Esophagus muscularis mucosa (tissue), 4 donors: ENCODE results near the gene EIF2S3. TPM values are rescaled to one million over a fixed set of nuclear protein-coding genes. Genes with fewer than 3 reads are reported as not detected.

ENCODE experiments used
- DNase-seq: peaks from one replicate; pipeline ENCODE4 v3.0.0-alpha.2; 2017; ENCODE audit errors: extremely low spot score
- H3K27ac ChIP-seq, 4 donors: fragments of 200-600 bp; sonication (generic); replicated peaks in 1 of 4; 1 replicate in 3 of 4; 2 replicates in 1 of 4; pipeline ENCODE4 v1.5.1; 2016 to 2019; ENCODE audit warnings: mild to moderate bottlenecking in 1 of 4
- H3K27me3 ChIP-seq, 4 donors: fragments of 200-600 bp; sonication (generic); one replicate each; pipeline versions ENCODE4 v1.5.1 to v1.6.0; 2016 to 2019
- H3K36me3 ChIP-seq, 4 donors: fragments of 200-600 bp; sonication (generic); one replicate each; pipeline ENCODE4 v1.5.1; 2016 to 2019
- H3K4me1 ChIP-seq, 4 donors: fragments of 200-600 bp; sonication (generic); one replicate each; pipeline ENCODE4 v1.5.1; 2016 to 2019
- H3K4me3 ChIP-seq, 4 donors: fragments of 200-600 bp; sonication (generic); 1 replicate in 2 of 4; 2 replicates in 2 of 4; pipeline ENCODE4 v1.5.1; 2016 to 2019; ENCODE audit warnings: mild to moderate bottlenecking in 4 of 4, moderate library complexity in 1 of 4
- H3K9me3 ChIP-seq, 4 donors: fragments of 200-600 bp; sonication (generic); 1 replicate in 3 of 4; 2 replicates in 1 of 4; pipeline ENCODE4 v1.5.1; 2016 to 2019
- EP300 ChIP-seq: sonication (generic); formaldehyde crosslinking; IDR thresholded peaks from one replicate; pipeline ENCODE4 v1.6.1; 2017; ENCODE audit warnings: antibody characterized with exemption
- POLR2A ChIP-seq: fragments of 450-650 bp; IDR thresholded peaks from one replicate; pipeline ENCODE4 v1.6.1; 2017; ENCODE audit warnings: antibody characterized with exemption, moderate library complexity, mild to moderate bottlenecking, low read depth
- POLR2AphosphoS5 ChIP-seq, 2 donors: sonication (generic); formaldehyde crosslinking; IDR thresholded peaks; one replicate each; pipeline ENCODE4 v1.6.1; 2017; ENCODE audit warnings: antibody characterized with exemption in 2 of 2
- WGBS: methylation state at CpG from one replicate; pipeline ENCODE4 v1.1.5; 2018; 5-methylcytosine and 5-hydroxymethylcytosine counted together
- intact Hi-C: fragments of 100-400 bp; cut with DNase I; formaldehyde crosslinking; loops from one replicate; pipeline ENCODE4 v1.15.1; 2023
- total RNA-seq, 4 donors: library from RNA; depleted of rRNA; stranded (reverse); fragments of >200 nt; gene quantifications; one replicate each; pipeline versions ENCODE4 v1.1.0 to v1.2.1, GENCODE V29; 2016
- TF ChIP-seq, protein P1 (sequence below), 3 experiments: fragments of 200-600 bp in 2 of 3; fragments of 450-650 bp in 1 of 3; sonication (generic) in 2 of 3; IDR thresholded peaks; one replicate each; pipeline ENCODE4 v1.5.1; 2017 to 2019; ENCODE audit warnings: antibody characterized with exemption in 3 of 3, mild to moderate bottlenecking in 2 of 3, moderate library complexity in 1 of 3

EIF2S3 gene
- total RNA-seq, 4 donors from 2014 or later, result 116 to 159 (median 126) TPM

DNA sequence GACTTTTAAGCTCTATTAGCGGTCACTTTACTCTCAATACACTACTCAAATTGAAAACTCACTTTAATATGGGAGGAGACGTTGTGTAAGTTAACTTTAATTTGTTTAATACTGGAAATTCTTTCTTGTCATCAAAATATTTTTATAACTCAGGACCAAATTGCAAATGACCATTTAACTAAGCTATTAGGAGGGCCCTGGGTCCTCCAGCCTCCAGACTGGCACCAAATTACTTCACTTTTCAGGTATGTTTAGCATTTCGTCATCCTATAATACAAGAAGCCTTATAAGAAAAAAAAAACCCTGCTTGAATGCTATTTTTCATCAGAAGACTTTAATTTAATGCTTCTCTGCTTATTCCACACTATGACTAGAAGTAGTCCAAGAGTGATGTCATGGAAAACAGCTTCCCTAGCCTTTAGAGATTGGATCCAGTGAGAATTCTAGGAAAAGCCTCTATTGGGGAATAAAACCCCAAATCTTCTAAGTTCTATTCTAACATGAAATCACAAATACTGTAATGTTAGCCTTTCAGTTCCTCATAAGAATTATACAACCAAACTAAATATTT, 34.4 kb upstream of the EIF2S3 start:
- TF ChIP-seq POLR2AphosphoS5 (IDR thresholded peaks at IDR 0.05) (no peak), POLR2A (no peak), EP300 (no peak)
- TF ChIP-seq, protein P1, sequence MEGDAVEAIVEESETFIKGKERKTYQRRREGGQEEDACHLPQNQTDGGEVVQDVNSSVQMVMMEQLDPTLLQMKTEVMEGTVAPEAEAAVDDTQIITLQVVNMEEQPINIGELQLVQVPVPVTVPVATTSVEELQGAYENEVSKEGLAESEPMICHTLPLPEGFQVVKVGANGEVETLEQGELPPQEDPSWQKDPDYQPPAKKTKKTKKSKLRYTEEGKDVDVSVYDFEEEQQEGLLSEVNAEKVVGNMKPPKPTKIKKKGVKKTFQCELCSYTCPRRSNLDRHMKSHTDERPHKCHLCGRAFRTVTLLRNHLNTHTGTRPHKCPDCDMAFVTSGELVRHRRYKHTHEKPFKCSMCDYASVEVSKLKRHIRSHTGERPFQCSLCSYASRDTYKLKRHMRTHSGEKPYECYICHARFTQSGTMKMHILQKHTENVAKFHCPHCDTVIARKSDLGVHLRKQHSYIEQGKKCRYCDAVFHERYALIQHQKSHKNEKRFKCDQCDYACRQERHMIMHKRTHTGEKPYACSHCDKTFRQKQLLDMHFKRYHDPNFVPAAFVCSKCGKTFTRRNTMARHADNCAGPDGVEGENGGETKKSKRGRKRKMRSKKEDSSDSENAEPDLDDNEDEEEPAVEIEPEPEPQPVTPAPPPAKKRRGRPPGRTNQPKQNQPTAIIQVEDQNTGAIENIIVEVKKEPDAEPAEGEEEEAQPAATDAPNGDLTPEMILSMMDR (IDR thresholded peaks at IDR 0.05), result no peak
- peak overlapping the region; percentile 43 to 70 (median 51) for H3K27ac ChIP-seq
- no peak for DNase-seq
- intact Hi-C loops, result loop anchor here (10.0 kb wide), 1 partner anchor 236 kb away; the partner anchor contains the start of gene SAT1
- no peaks in the 10 kb centered on the region for H3K36me3 ChIP-seq
- WGBS, result 41% methylated on average over 3 of the region's 3 CpGs
- H3K9me3 ChIP-seq, result no peaks in the 10 kb centered on the region
- no peaks in the 10 kb centered on the region for H3K27me3 ChIP-seq
- H3K4me3 ChIP-seq, result no peak overlapping the region
- peaks cover 0 to 41% (median 21%) of the 10 kb centered on the region in 4 donors for H3K4me1 ChIP-seq

DNA sequence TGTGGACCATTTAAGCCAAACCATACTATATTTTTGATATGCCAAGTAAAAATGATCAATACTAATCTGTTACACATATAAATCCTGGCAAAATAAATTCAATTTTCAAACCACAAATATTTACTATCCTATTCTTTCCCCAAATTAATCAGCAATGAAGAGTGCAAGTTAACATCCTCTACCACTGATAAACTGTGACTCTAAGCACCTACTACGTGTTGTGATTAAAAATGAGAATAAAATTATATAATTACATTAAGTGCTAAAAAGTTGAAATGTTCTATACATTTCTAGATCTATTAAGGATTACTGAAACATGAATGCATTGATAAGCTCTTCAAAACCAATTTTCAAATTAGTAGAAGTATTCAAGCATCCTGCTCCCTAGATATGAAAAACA, 31.2 kb upstream of the EIF2S3 start:
- H3K4me1 ChIP-seq, result peaks cover 0 to 40% (median 20%) of the 10 kb centered on the region in 4 donors
- peak overlapping the region; percentile 73 to 84 (median 78) for H3K4me3 ChIP-seq
- WGBS, result 33% methylated on average over 1 of the region's 1 CpG
- H3K36me3 ChIP-seq, result no peaks in the 10 kb centered on the region
- intact Hi-C loops, result loop anchor here (10.0 kb wide), 1 partner anchor 239 kb away; the partner anchor contains the start of gene SAT1
- no peaks in the 10 kb centered on the region for H3K9me3 ChIP-seq
- TF ChIP-seq POLR2A (no peak), POLR2AphosphoS5 (IDR thresholded peaks at IDR 0.05) (no peak), EP300 (no peak)
- TF ChIP-seq, protein P1 (IDR thresholded peaks at IDR 0.05), result no peak
- no peaks in the 10 kb centered on the region for H3K27me3 ChIP-seq
- peak overlapping the region; percentile 90 to 97 (median 96) for H3K27ac ChIP-seq
- DNase-seq, result no peak

DNA sequence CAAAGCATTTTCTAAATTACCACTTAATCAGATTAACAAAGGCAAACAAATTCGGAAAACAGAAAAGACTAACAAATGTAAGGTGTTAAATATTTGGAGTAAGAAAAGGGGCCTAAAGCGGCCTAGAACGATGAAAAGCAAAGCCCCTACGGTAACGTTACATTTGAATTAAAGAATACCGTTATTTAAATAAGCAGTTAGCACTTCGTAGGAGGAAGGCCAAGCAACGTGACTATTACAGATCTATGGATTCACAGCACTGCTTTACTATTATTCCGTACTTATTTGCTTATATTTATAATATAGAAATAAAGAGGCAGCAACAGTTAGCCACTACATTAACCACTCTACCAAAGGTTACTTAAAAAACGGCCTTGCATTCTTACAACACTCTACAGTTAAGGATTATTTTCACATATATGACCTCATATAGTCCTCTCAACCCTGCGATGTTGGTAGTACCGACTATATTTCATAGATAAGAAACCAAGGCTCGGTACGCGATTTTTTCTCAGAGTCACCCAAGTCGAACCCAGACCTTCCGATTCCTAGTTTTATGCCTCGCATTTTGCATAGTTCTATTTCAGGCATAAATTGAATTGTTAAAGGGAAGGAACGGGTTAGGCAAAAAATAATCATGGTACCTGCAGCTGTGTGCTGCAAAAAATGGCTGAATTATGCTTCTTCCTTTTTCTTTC, 30.6 kb upstream of the EIF2S3 start:
- Histone ChIP-seq H3K4me3 (peak overlapping the region; percentile 73 to 84 (median 78)), H3K27me3 (no peaks in the 10 kb centered on the region), H3K9me3 (no peaks in the 10 kb centered on the region), H3K27ac (peak overlapping the region; percentile 90 to 97 (median 96)), H3K4me1 (peaks cover 0 to 34% (median 16%) of the 10 kb centered on the region in 4 donors), H3K36me3 (no peaks in the 10 kb centered on the region)
- DNase-seq, result no peak
- TF ChIP-seq POLR2AphosphoS5 (IDR thresholded peaks at IDR 0.05), result no peak
- intact Hi-C loops, result loop anchor here (10.0 kb wide), 1 partner anchor 239 kb away; the partner anchor contains the start of gene SAT1
- WGBS, result 35% methylated on average over 19 of the region's 19 CpGs

DNA sequence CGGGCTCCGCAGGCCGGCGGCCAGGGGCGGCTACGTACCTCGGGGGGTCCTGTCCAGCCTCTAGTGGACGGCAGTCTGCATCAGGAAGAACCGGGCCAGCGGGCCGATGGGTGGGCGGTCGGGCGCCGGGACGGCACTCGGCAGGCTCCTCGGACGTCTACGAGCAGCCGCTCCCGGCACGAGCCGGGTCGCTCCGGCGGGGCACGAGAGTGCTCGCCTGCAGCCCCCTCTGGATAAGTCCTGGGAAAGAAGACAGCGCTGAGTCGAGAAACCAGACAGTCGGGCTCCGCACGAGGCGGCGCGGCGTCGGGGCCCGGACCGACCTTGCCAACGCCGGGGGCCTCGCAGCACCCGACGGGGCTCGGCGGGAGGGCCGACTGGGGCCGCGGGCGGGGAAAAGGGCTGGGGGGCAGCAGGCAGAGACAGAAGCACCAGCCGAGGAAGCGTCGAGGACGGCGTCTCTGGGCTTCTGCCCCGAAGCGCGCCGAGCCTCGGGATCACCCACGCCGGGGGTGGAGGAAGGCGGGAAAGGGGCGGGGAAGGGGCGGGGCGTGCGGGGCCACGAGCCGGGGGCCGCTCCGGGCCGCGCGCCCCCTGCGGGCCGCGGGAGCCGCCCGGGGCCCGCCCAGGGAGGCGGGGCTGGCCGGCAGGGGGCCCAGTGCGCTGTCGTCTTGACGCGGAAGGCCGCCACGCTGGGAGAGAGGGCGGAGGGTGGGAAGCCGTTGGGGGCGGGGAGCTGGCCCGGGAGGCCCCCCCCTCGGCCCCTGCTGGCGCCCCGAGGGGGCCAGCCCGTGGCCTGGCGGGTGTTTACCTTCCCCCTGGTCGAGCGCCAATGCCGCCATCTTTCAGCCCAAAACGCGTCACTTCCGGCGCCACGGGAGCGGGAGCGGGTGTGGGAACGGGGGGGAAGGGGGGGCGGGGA, 29.7 kb upstream of the EIF2S3 start:
- DNase-seq, result peak; percentile 93
- peak overlapping the region; percentile 90 to 97 (median 96) for H3K27ac ChIP-seq
- peak overlapping the region; percentile 73 to 84 (median 78) for H3K4me3 ChIP-seq
- peaks cover 0 to 24% (median 7%) of the 10 kb centered on the region in 4 donors for H3K4me1 ChIP-seq
- H3K36me3 ChIP-seq, result no peaks in the 10 kb centered on the region
- H3K9me3 ChIP-seq, result no peaks in the 10 kb centered on the region
- intact Hi-C loops, result loop anchor here (5.0 to 10.0 kb wide), 2 partner anchors 118 to 240 kb away; partner anchors contain the start of genes APOO, CXorf58 and SAT1
- no peaks in the 10 kb centered on the region for H3K27me3 ChIP-seq
- TF ChIP-seq POLR2A, result peak; percentile 82
- TF ChIP-seq EP300, result no peak
- peak; percentile 82 to 95 for TF ChIP-seq POLR2AphosphoS5 (IDR thresholded peaks at IDR 0.05)
- TF ChIP-seq, protein P1 (IDR thresholded peaks at IDR 0.05), result peak in 1 of 3 experiments; percentile 22
- WGBS, result 42% methylated on average over 56 of the region's 111 CpGs
